Bronchial epithelial cell (primary cell): Measurements from ENCODE around the gene SULT4A1. TPM values are rescaled to one million over a fixed set of nuclear protein-coding genes. Genes with fewer than 3 reads are reported as not detected.

Experiments used
- DNase-seq: peaks from one replicate; pipeline ENCODE4 v3.0.0-alpha.2; 2010; ENCODE audit warnings: low read depth
- FAIRE-seq: peaks from 2 replicates; lab custom pipeline; 2011; peaks lifted over from hg19 to GRCh38; lab: Jason Lieb, UNC
- H3K27me3 ChIP-seq: 2 replicates; pipeline ENCODE4 v1.5.1; 2011; ENCODE audit warnings: low read length; ENCODE audit not compliant: control insufficient read depth, insufficient read depth
- H3K36me3 ChIP-seq: 2 replicates; pipeline ENCODE4 v1.5.1; 2011; ENCODE audit warnings: low read length; ENCODE audit not compliant: control insufficient read depth, insufficient read depth
- H3K4me3 ChIP-seq: 2 replicates; pipeline ENCODE4 v1.5.1; 2011; ENCODE audit warnings: mild to moderate bottlenecking, low read depth, low read length, control low read depth
- CTCF ChIP-seq: IDR thresholded peaks from 2 replicates; pipeline ENCODE4 v1.5.1; 2011; ENCODE audit warnings: mild to moderate bottlenecking, moderate library complexity, low read length, control low read depth, inconsistent platforms; ENCODE audit not compliant: insufficient read depth, severe bottlenecking
- total RNA-seq: library from RNA; depleted of rRNA; stranded (reverse); fragments of >200 nt; gene quantifications from 2 replicates; pipeline ENCODE4 v1.2.1, GENCODE V29; 2014

SULT4A1 gene
- total RNA-seq, 1 donor from 2014 or later, result under 0.01 TPM

DNA sequence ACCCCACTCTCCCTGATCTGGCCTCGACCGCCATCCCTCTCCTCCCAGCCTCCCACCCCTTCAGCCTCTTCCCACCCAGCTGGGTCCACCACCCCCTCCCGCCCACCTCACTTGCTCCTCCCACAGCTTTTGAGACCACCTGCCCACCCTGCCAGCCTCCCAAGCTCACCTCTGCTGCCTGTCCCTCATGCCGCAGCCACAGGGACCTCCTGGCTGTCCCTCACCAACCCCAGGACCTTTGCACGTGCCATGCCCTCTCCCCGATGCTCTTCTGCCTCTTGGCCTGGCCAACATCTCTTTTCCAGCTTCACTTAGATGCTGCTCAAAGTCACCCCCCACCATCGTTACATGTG is 23.0 kb upstream of the SULT4A1 start:
- DNase-seq (no peak), FAIRE-seq (no peak)
- H3K36me3 ChIP-seq, result no peaks in the 10 kb centered on the region
- no peaks in the 10 kb centered on the region for H3K27me3 ChIP-seq
- no peak for TF ChIP-seq CTCF
- H3K4me3 ChIP-seq, result no peak overlapping the region

DNA sequence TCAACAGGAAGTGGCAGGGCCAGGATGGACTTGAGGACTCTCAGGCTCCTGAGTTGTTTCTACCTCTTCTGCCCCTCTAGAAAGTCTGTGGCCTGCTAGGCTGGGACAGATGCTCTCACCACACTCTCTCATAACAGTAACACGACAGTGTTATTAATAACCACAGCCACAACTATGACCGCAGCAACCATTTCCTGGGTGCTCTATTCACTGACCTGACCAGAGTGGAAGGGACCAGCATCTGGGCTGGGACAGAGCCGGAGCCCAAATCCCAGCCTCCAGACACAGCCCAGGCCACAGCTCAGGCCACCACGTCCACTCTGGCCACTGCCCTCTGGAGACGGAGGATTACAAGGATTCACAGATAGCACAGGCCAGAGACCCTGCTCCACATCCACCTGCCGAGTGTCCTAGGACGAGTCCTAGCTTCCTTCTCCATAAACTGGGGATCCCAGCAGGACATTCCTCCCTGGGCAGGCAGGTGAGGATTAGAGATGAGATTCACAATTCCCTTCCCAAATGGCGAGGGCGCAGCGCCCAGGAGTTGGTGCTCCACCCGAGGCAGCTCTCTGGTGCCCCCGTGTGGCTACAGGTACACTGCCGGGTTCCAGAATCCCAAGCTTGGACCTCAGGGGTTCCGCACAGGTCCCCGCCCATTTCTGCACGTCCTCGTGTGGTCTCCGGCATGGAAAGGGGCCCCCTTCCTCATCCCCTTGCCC is 22.4 kb upstream of the SULT4A1 start:
- H3K27me3 ChIP-seq, result no peaks in the 10 kb centered on the region
- FAIRE-seq (no peak), DNase-seq (peak; percentile 21)
- H3K4me3 ChIP-seq, result no peak overlapping the region
- peak; percentile 91 for TF ChIP-seq CTCF
- H3K36me3 ChIP-seq, result no peaks in the 10 kb centered on the region

DNA sequence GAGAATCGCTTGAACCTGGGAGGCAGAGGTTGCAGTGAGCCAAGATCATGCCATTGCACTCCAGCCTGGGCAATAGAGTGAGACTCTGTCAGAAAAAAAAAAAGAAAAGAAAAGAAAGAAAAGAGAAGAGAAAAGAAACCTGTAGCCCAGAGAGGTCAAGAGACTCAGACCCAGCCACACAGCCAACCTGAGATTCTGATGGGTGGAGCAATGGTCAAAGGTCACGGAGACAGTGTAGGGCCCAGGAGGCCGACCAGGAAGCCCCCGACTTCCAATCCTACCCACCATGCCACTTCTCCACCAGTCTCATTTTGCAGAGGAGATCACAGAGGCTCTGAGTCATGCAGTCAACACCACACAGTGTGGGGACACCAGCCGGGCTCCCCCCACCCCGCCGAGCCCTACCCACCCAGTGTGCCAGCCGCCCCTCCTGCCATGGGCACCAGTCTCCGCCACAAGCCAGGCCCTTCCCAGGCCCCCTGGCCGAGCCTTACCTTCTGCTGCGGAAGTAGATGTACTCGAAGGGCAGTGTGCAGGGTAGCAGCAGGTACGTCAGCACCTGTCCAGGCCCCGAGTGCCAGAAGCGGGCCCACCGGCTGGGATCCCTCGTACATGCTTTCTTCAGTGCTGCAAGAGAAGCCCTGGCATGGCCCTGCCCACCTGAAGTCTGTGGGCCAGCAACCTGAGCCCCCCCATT is 21.6 kb upstream of the SULT4A1 start:
- DNase-seq (no peak), FAIRE-seq (no peak)
- no peak for TF ChIP-seq CTCF
- no peaks in the 10 kb centered on the region for H3K27me3 ChIP-seq
- no peak overlapping the region for H3K4me3 ChIP-seq
- no peaks in the 10 kb centered on the region for H3K36me3 ChIP-seq

- DNase-seq (peak; percentile 73), FAIRE-seq (no peak)
- no peaks in the 10 kb centered on the region for H3K27me3 ChIP-seq
- no peak overlapping the region for H3K4me3 ChIP-seq
- peak; percentile 85 for TF ChIP-seq CTCF
- H3K36me3 ChIP-seq, result no peaks in the 10 kb centered on the region
Measured at GRCh38 chr22:43883012-43883661, 20.8 kb upstream of the SULT4A1 start.

GRCh38 chr22:43882122-43882767 is 19.9 kb upstream of the SULT4A1 start:
- TF ChIP-seq CTCF, result no peak
- H3K27me3 ChIP-seq, result no peaks in the 10 kb centered on the region

More at GRCh38 chr22:43882122-43882767, 19.9 kb upstream of the SULT4A1 start:
- Histone ChIP-seq H3K4me3 (no peak overlapping the region), H3K36me3 (no peaks in the 10 kb centered on the region)
- no peak for DNase-seq
- peak; percentile 36 for FAIRE-seq
